Left colon (tissue), 2 donors: ENCODE data around the gene SPATS2. TPM values are rescaled to one million over a fixed set of nuclear protein-coding genes. Genes with fewer than 3 reads are reported as not detected.
"Not testable (repeated sequence)": the region's sequence is repeated elsewhere in the genome, so short reads cannot be mapped to it uniquely, and the experiment has no call there.

Experiments
- ATAC-seq: fragments of 200-7000 bp; cut with Tn5 transposase; one replicate; pipeline ENCODE4 v1.9.1; 2020; ENCODE audit warnings: mild to moderate bottlenecking, moderate library complexity
- DNase-seq, 2 donors: peaks; one replicate each; pipeline ENCODE4 v3.0.0-alpha.2; 2020
- intact Hi-C, 2 donors: fragments of 100-400 bp; cut with DNase I in 1 of 2; cut with micrococcal nuclease in 1 of 2; formaldehyde crosslinking; loops; one replicate each; pipeline versions ENCODE4 v1.11.2 to v1.14.0; 2022; cut with DNase I, micrococcal nuclease
- total RNA-seq, 2 donors: library from RNA; stranded (reverse); fragmentation: NEBNext Ultra II Directional; extraction: Animal tissue kit (Norgen Biotek cat#: 25700); gene quantifications; one replicate each; pipeline ENCODE4 v1.2.1, GENCODE V29; 2021
- donor health status: DM: no; HTN: no; CAD: no.
- donor health status: DM: yes; HTN: yes; CAD: no.

SPATS2 gene
- total RNA-seq, 2 donors from 2014 or later = 15.5 to 18.9 TPM

- DNase-seq (no peak), ATAC-seq (no peak)
- intact Hi-C loops = no loop called here
Observed at GRCh38 chr12:49482095-49483051, 115.1 kb downstream of the SPATS2 start.

GRCh38 chr12:49483619-49484018 lies 116.4 kb downstream of the SPATS2 start:
- no peak for ATAC-seq
- intact Hi-C loops = no loop called here
- DNase-seq = no peak

DNA sequence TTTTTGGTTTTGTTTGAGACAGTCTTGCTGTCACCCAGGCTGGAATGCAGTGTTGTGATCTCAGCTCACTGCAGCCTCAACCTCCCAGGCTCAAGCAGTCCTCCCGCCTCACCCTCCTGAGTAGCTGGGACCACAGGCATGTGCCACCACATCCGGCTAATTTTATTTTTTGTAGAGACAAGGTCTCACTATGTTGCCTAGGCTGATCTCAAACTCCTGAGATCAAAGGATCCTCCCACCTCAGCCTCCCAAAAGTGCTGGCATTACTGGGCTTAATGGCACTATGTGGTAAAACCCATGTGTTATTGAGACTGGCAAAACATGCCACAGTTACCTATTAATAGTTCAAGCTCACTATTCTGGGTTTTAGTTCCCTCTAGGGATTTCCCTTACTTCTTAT lies 120.3 kb downstream of the SPATS2 start:
- intact Hi-C loops = no loop called here
- ATAC-seq (no peak), DNase-seq (no peak)

DNA sequence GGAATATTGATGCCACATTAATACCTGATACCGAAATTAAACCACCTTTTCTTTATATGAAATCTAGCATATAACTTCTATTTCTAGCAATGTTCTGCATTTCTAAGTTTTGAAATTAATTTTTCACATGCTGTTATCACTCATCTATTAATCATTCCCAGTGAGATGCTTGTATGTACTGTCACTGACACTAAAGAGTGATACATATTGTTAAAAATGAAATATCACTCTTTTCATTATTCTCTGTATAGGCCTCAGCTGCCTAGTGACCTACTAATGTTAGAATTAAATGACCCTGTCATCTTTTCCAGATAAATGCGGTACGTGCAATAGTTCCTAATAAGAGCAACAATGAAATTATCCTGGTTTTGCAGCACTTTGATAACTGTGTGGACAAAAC lies 121.9 kb downstream of the SPATS2 start:
- intact Hi-C loops = no loop called here

GRCh38 chr12:49489720-49490119 lies 122.5 kb downstream of the SPATS2 start:
- DNase-seq (no peak), ATAC-seq (no peak)
- intact Hi-C loops = no loop called here

More for the DNA sequence above, 121.9 kb downstream of the SPATS2 start:
- ATAC-seq = no peak
- DNase-seq = no peak

- intact Hi-C loops = no loop called here
- DNase-seq (no peak), ATAC-seq (no peak)
Observed at GRCh38 chr12:49491823-49492222, 124.6 kb downstream of the SPATS2 start.

DNA sequence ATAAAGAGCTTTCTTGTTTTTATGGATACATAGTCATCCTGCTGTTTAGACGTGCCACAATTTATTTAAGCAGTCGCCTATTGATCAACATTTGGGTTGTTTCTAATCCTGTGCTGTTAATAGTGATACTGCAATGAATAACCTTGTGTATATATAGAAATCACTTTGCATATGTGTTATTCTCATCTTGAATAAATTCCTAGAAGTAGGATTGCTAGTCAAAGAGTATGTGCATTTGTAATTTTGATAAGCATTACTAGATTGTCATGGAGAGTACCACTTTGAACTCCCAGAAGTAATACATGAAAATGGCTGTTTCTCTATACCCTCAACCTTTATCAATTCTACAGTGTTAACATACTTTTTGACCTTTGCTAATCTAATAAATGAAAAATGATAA lies 126.6 kb downstream of the SPATS2 start:
- intact Hi-C loops = no loop called here
- ATAC-seq = no peak

GRCh38 chr12:49496417-49497360 lies 129.4 kb downstream of the SPATS2 start:
- DNase-seq = no peak
- ATAC-seq = no peak
- intact Hi-C loops = no loop called here

More for the DNA sequence above, 126.6 kb downstream of the SPATS2 start:
- DNase-seq = no peak

GRCh38 chr12:49501895-49502294 lies 134.6 kb downstream of the SPATS2 start:
- intact Hi-C loops = no loop called here
- DNase-seq (no peak), ATAC-seq (no peak)

GRCh38 chr12:49502590-49502989 lies 135.3 kb downstream of the SPATS2 start:
- DNase-seq = no peak
- ATAC-seq = no peak
- intact Hi-C loops = no loop called here

DNA sequence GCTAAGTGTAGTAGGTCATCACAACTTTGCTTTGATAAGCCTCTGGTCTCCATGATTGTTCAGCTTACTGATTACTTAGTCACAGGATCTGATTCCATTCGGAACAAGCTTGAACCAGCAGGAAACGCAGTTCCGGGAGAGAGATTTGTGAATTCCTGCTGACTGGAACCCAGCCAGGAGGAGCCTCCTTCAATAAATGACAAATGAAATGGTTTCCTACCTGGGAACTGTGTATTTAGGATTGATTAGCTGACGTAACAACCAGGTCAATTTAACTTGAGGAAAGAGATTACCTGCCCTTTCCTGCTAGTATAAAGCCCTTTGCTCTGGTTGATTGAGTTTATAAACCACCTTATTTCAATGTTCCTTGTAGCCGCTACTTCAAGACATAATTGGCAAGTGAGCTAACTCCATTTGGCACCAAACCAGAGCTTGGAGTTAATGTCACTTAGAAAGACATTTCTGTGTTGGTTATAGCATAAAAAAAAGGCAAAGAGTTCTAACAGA lies 136.5 kb downstream of the SPATS2 start:
- ATAC-seq = peak; percentile 88
- intact Hi-C loops = no loop called here

GRCh38 chr12:49505672-49506071 lies 138.4 kb downstream of the SPATS2 start:
- intact Hi-C loops = no loop called here
- DNase-seq (no peak), ATAC-seq (no peak)

More for the DNA sequence above, 136.5 kb downstream of the SPATS2 start:
- DNase-seq = peak; percentile 47 to 56

DNA sequence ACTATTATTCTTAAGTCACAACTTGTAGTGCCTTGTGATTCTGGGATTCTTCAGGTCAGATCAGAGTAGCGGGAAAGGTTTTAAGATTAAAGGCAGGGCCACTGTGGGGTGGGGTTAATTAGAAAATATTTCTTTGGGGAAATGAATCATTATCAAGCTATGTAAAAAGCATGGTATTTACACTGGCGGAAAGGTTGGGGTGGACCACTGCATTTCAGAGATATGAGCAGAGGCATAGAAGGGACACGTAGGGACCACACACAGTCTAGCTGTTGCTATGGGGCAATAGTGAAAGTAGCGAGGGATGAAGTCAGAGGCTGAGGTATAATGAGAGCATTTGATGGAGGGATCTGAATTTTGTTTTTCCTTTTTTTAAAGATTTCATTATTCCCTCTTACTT lies 139.9 kb downstream of the SPATS2 start:
- intact Hi-C loops = no loop called here
- no peak for DNase-seq
- no peak for ATAC-seq

DNA sequence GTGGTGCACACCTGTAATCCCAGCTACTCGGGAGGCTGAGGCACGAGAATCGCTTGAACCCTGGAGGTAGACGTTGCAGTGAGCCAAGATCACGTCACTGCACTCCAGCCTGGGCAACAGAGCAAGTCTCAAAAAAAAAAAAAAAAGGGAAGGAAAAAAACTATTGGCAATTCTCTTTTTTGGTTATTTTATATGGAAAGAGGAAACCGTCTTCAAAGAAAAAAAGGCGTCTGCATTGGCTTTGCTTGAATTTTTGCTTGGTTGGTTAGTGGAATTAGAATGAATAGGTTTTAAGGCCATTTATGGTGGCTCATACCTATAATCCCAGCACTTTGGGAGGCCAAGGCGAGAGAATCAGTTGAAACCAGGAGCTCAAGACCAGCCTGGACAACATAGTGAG lies 142.4 kb downstream of the SPATS2 start:
- DNase-seq = not testable (repeated sequence)

GRCh38 chr12:49511410-49511809 lies 144.1 kb downstream of the SPATS2 start:
- DNase-seq = no peak
- no peak for ATAC-seq
- intact Hi-C loops = loop anchor here in 1 of 2 donors (10.0 kb wide), 1 partner anchor 167 kb away; the partner anchor contains the start of gene DNAJC22

More for the DNA sequence above, 142.4 kb downstream of the SPATS2 start:
- intact Hi-C loops = loop anchor here in 1 of 2 donors (10.0 kb wide), 1 partner anchor 165 kb away; the partner anchor contains the start of gene DNAJC22
- ATAC-seq = not testable (repeated sequence)

- ATAC-seq = no peak
- intact Hi-C loops = loop anchor here in 1 of 2 donors (10.0 kb wide), 1 partner anchor 168 kb away; the partner anchor contains the start of gene DNAJC22
- no peak for DNase-seq
Observed at GRCh38 chr12:49512546-49512945, 145.3 kb downstream of the SPATS2 start.

DNA sequence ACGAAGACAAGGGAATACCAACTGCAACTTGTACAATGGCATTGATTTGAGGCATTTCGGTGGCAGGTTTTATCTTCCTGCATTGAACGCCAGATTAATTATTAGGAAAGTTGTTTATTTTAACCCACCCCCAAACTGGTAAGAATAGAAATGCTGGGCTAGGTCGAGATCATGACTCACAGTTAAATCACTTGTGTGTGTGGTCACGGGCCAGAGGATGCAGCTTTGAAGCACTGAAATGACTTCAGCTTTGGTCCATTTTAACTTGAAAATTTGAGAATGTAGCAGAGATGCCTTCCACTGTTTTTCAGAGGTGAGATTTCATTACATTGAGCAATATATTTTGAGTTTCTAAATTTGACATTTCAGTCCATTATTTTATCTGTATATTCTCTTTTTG lies 148.0 kb downstream of the SPATS2 start:
- ATAC-seq (no peak), DNase-seq (no peak)
- intact Hi-C loops = loop anchor here in 1 of 2 donors (5.0 to 10.0 kb wide), 2 partner anchors 153 to 170 kb away; partner anchors contain the start of gene DNAJC22

DNA sequence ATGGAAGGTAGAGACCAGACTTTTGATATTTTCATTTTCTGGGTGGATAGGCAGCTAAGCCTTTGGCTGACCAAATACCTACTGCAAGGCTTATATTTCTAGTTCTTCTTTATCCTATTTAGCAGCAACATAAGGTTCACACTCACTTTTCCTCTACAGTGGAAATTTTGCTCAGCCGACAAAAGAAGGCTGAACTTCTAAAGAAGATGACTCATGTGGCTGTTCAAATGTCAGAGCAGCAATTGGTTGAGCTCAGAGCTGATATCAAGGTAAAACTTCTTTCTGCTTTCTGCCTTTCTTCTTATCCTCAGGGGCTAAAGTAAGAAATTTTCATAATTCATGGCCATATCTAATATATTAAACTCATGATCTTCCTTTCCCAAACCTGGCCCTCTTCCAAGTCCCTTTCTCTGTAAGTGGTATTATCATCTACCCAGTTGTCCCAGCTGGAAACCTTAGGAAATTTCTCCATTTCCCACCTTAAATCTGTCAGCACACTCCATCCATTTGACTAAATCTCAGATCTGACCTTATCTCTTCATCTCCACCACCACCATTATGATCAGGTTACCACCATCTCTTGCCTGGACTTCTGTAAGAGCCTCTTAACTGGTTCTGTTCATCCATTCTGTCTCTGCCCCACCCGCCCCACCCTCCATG lies 151.8 kb downstream of the SPATS2 start:
- ATAC-seq = no peak
- intact Hi-C loops = loop anchor here in 1 of 2 donors (5.0 to 10.0 kb wide), 2 partner anchors 157 to 174 kb away; partner anchors contain the start of gene DNAJC22

More for the DNA sequence above, 151.8 kb downstream of the SPATS2 start:
- no peak for DNase-seq
